22Rv1 (cell line): ENCODE data around the gene NIPBL.

Experiments
- CTCF ChIP-seq: fragments of 450-650 bp; IDR thresholded peaks from 2 replicates; pipeline ENCODE4 v1.5.1; 2017; ENCODE audit warnings: mild to moderate bottlenecking
- ZFX ChIP-seq: fragments of 450-650 bp; IDR thresholded peaks from 2 replicates; pipeline ENCODE4 v1.6.1; 2017; ENCODE audit warnings: antibody characterized with exemption, borderline replicate concordance

DNA sequence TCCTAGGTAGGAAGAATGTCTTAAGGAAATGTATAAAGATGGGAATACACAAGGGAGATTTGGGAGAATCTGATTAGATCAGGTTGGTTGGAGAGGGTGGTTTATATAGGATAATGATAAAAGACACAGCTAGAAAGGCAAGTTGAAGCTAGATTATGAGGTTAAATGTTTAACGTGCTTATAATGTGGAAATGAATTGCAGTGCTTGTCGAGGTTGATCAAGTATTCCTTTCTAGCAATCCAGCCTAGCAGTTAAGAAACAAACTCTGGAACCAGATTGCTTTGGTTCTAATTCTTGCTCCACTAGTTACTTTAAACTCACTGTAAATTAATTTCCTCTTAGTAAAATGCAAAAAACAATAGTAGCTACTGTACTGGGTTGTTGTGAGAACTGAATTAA is 76.5 kb downstream of the NIPBL start:
- TF ChIP-seq CTCF (no peak), ZFX (no peak)
